Endothelial cell of umbilical vein (primary cell): ENCODE results near the gene RPS17.

Source experiments
- MAX ChIP-seq: IDR thresholded peaks from 2 replicates; pipeline ENCODE4 v1.6.1; 2011; ENCODE audit not compliant: insufficient read depth, insufficient read length
- TF ChIP-seq, protein P1 (sequence below), 2 donors: IDR thresholded peaks; 1 replicate in 1 of 2; 2 replicates in 1 of 2; pipeline ENCODE4 v1.5.1; 2011; ENCODE audit warnings: low read length in 2 of 2, mild to moderate bottlenecking in 2 of 2, moderate library complexity in 2 of 2, control low read depth in 1 of 2, inconsistent platforms in 1 of 2, low read depth in 1 of 2; ENCODE audit not compliant: insufficient read depth in 1 of 2; ENCODE audit errors: extremely low read depth in 1 of 2

- TF ChIP-seq, protein P1, sequence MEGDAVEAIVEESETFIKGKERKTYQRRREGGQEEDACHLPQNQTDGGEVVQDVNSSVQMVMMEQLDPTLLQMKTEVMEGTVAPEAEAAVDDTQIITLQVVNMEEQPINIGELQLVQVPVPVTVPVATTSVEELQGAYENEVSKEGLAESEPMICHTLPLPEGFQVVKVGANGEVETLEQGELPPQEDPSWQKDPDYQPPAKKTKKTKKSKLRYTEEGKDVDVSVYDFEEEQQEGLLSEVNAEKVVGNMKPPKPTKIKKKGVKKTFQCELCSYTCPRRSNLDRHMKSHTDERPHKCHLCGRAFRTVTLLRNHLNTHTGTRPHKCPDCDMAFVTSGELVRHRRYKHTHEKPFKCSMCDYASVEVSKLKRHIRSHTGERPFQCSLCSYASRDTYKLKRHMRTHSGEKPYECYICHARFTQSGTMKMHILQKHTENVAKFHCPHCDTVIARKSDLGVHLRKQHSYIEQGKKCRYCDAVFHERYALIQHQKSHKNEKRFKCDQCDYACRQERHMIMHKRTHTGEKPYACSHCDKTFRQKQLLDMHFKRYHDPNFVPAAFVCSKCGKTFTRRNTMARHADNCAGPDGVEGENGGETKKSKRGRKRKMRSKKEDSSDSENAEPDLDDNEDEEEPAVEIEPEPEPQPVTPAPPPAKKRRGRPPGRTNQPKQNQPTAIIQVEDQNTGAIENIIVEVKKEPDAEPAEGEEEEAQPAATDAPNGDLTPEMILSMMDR (IDR thresholded peaks at IDR 0.05; ENCODE audit: extremely low read depth in 1 of 2, insufficient read depth in 1 of 2, low read depth in 1 of 2, low read length in 2 of 2) = no peak
- TF ChIP-seq MAX = no peak
Measured at GRCh38 chr15:82536409-82537350, 3.6 kb downstream of the RPS17 start.
